ENCODE results near the gene FILIP1. TPM values are rescaled to one million over a fixed set of nuclear protein-coding genes. Genes with fewer than 3 reads are reported as not detected.

FILIP1 gene, protein sequence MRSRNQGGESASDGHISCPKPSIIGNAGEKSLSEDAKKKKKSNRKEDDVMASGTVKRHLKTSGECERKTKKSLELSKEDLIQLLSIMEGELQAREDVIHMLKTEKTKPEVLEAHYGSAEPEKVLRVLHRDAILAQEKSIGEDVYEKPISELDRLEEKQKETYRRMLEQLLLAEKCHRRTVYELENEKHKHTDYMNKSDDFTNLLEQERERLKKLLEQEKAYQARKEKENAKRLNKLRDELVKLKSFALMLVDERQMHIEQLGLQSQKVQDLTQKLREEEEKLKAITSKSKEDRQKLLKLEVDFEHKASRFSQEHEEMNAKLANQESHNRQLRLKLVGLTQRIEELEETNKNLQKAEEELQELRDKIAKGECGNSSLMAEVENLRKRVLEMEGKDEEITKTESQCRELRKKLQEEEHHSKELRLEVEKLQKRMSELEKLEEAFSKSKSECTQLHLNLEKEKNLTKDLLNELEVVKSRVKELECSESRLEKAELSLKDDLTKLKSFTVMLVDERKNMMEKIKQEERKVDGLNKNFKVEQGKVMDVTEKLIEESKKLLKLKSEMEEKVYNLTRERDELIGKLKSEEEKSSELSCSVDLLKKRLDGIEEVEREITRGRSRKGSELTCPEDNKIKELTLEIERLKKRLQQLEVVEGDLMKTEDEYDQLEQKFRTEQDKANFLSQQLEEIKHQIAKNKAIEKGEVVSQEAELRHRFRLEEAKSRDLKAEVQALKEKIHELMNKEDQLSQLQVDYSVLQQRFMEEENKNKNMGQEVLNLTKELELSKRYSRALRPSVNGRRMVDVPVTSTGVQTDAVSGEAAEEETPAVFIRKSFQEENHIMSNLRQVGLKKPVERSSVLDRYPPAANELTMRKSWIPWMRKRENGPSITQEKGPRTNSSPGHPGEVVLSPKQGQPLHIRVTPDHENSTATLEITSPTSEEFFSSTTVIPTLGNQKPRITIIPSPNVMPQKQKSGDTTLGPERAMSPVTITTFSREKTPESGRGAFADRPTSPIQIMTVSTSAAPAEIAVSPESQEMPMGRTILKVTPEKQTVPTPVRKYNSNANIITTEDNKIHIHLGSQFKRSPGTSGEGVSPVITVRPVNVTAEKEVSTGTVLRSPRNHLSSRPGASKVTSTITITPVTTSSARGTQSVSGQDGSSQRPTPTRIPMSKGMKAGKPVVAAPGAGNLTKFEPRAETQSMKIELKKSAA (N-terminal part only)
- 5.3 TPM for total RNA-seq

DNA sequence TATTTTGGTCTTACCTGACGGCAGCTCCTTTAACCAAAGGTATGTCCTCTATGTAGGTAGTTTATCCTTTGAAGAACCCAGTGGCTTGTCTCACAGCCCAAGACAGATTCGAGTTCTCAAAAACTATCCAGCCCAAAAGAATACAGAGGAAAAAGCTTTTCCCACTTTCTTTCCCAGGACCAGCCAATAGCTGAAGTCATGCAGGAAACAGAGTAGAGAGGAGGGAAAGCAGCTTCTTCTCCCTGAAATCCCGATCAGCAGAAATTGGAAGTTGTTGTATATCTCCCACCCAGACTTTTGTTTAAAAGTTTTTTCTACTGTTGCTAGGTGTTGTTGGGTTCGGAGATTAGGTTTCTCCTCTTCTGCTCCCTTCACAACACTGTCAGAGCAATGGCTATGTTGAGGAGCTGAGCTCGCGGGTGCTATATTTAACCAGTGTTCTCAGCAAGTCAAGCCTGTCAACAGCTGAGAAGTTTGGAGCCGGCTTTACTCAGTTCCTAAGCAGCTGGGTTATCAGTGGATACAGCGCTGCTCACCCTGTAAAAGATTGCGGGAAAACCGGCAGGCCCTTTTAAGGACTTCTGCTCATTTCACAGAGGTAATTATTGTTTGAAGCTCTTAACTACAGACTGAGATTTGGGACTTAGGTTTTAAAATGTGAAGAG lies at the start of gene FILIP1:
TSS of gene FILIP1 (minus strand) at position 401 of the 665 bp plus-strand sequence. CDS start 78,828 bp downstream, outside the sequence.

DNA sequence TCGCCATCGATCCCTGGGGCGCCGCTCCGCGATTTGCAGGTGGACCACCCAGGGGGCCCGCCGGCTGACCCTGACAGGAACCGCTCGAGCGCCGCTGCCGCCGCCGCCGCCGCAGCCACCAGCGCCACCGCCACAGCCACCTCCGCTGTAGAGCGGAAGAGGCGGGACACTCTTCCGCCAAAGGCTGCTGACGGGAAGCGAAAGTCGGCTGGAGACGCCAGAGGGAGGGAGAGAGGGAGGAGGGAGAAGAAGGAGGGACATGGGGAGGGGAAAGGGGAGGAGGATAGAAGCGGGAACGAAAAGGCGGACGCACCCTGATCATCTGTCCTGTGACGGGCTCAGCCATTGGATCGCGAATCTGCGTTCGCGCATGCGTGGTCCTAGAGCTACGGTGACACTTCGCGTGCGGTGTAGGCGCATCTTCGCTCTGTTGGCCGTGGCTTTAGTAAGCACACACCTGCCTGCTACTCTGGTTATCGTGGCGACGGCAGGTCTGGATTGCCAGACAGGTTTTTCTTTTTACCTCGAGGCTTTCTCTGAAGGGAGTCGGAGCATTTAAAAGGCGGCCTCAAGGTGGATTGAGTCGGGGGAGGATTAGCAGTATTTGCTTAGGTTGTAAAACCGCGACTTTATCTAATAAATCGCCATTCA lies 208.8 kb downstream of the FILIP1 start, which contains the start of gene TMEM30A:
TSS of gene TMEM30A (minus strand) at position 161 of the 651 bp plus-strand sequence. CDS start at position 7, 154 bp downstream.

DNA sequence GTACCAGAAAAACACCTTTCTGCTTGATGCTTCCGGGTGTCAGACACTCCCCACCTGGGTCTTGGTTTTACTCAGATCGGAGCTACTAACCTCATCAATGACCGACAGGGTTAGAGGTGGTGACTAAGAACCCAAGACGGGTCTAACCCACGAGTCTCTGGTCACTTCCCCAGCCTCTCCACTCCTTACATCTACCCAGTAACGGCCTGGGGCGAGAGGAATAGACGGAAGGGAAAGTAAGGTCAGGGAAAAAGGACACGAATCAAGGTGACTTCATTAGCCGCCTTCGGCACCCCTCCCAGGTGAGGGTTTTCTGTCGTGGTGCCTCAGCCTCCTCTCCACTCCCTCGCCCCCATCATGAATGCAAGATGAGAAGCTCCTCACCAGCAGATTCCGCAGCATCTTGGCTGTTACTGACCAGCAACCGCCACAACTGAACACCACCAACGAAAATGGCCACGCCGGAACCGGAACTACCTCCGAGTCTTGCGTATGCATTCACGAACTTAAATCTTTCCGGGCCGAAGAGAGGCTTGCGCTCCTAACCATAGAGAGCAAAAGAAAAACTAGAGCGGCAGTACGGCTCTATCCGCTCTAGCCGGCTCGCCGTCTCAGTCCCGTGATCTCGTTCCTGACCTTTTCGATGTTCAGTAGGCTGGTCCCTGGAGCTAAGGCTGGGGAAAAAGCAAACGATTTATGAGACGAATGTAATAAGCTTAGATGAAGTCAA lies 250.1 kb downstream of the FILIP1 start, which contains the start of gene COX7A2:
TSS of gene COX7A2 (minus strand) at position 469 of the 730 bp plus-strand sequence. CDS start at position 402, 67 bp downstream.

Small RNA genes within 50 kb of the gene (small RNA-seq; reads per million reads assigned to genes)
- not detected for gene MIR4463
- not detected for gene RF00012
- gene RNU1-34P, result 0.13 reads per million

Other genes starting within 250 kb of the FILIP1 start
- 300 TPM for gene COX7A2, start 250.0 kb downstream of the FILIP1 start, total RNA-seq
- gene TMEM30A, start 209.0 kb downstream of the FILIP1 start, total RNA-seq, result 206 TPM
- gene SENP6, start 108.1 kb upstream of the FILIP1 start, total RNA-seq, result 230 TPM

Measured in diencephalon (tissue), 1 donor.